HG02678 (cell line): ENCODE data around the gene IL17REL.

Source experiments
- ATAC-seq: cut with Tn5 transposase; IDR thresholded peaks from one replicate; pipeline ENCODE4 v1.9.1; 2021; ENCODE audit warnings: mild to moderate bottlenecking, moderate library complexity; ENCODE audit not compliant: unreplicated experiment

Gene IL17REL

DNA sequence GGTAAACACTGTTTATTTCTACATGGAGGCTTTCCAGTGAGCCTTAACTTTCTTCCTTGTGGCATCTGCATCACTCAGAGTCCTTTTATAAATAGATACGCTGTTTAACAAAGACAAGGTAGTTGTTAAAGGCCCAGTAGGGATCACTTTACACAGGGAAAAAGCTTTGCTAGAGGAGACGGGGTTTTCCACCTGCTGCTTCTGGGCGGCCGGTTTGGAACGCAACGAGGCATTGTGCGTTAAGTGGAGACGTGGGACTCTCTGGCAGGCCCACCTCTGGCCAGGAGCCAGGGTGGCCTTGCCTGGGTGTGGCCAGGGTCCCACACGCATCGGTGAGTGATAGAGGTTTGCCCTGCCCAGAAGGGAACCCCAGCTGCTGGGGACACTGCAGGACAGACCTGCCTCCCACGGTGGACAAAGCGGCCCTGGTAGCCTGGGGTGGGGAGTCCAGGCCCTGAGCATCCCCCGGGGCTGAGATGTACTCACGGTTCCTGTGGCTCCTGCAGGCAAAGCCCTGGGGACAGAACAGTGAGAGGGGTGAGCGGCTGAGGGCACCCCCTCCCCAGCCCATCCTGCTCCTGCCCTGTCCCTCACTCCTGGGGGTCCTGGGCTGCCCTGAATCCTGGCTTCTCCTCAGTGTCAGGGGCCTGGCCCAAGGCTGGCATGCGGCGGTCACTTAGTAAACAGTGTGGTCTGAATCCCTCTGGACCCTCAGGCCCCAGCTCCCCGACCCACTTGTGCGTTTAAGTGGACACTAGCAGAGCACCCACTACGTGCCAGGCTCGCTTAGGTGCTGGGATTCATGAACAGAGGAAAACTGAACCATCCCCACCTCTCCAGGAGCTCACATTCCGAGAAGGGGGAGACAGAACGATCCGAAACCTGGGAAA lies 4.2 kb downstream of the IL17REL start:
- no peak for ATAC-seq

GRCh38 chr22:50007057-50007511 lies 5.5 kb downstream of the IL17REL start:
- no peak for ATAC-seq

DNA sequence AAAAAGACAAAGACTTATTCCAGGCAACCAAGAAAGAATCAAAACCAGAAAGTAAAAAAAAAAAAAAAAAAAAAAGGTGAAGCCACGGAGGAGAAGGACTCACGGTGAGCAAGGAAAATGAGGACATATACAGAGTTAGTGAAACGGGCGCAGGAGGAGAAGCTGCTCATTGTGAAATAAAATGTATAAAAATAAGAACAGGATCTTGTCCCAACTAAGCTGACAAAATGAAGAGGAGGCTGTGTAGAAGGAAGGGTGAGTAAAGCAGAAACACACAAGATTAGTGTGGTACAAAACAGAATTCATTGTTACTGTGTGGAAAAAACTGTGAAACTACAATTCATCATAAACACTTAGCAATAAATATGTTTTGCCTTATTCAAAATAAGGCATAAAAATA lies 7.6 kb downstream of the IL17REL start:
- ATAC-seq: no peak

DNA sequence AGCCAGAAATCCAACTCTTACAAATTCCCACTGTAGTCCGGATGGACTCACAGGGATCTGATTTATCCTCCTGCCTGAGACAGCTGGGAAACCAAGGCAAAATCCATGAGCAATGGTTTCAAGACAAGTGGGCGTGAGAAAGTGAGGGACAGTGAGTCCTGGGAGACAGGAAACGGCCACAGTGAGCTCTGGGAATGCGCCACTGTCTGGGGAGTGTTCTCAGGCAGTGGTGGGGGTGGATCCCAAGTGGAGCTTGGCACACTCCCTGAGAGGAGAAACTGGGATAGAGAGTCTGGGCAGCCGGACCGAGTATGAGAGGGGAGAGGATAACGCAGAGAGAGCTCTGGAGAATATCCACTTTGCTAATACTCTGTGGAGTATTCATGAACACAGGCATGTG lies 9.8 kb downstream of the IL17REL start:
- no peak for ATAC-seq

- no peak for ATAC-seq
Measured at GRCh38 chr22:50001388-50002231, 11.0 kb downstream of the IL17REL start.

- no peak for ATAC-seq
Measured at GRCh38 chr22:50000587-50001387, 11.8 kb downstream of the IL17REL start.

- ATAC-seq: no peak
Measured at GRCh38 chr22:49999946-50000586, 12.5 kb downstream of the IL17REL start.

DNA sequence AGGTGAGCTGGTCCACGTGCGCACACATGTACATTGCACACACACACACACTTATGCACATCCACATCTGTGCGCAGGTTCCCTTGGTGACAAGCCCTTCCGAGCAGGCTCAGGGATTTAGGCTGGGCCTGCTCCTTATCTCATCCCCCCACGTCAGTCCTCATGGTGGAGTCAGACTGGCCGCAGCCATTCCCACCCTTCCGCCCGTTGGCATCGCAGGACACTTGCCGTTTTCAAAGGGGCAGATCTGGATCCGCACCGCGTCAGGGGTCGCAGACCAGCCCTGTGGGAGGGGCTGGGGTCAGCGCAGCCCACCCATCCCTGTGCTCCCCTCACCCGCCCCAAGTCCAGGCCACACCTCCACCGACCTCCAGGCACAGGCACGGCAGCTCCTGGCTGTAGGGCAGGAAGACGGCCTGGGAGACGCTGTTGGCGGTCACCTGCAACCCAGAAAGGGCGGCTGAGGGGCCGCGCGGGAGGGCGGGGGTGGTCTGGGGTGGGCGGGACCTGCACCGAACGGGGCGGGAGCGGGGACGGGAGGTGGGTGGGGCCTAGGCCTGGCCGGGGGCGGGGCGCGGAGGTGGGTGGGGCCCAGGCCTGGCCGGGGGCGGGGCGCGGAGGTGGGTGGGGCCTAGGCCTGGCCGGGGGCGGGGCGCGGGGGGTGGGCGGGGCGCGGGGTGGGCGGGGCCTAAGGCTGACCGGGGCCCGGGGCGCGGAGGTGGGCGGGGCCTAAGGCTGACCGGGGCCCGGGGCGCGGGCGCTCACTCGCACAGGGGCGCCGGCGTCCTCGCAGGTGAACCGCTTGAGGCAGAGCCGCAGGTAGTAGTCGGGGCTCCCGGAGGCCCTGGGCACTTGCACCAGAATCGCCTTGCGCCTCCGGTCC lies 13.3 kb downstream of the IL17REL start:
- no peak for ATAC-seq

DNA sequence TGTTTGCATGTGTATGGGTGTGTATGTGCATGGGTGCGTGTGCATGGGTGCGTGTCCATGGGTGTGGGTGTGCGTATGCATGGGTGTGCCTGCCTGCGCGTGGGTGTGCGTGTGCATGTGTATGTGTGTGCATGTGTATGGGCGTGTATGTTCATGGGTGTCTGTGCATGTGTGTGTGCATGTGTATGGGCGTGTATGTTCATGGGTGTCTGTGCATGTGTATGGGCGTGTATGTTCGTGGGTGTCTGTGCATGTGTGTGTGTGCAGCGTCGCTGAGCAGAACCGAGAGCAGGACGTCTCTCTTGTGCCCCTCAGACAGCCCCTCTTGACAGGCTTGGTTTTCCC lies 13.9 kb downstream of the IL17REL start:
- no peak for ATAC-seq

GRCh38 chr22:49997932-49998717 lies 14.4 kb downstream of the IL17REL start:
- ATAC-seq: no peak

DNA sequence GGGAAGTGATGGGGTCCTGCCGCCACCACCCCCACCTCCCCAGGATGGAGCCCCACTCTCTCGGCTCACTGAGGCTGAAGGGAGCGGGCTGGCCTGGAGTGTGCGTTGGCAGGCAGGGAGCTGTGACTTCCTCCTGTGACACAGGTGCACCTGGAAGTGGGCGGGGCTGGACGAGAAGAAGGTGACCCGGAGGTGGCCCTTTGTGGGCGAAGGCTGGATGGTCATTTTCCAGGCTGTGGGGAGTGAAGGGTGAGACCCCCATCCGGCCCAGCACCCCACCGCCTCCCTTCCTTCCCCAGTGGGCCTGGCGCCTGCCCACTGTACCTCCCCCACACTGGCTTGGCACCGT lies 15.3 kb downstream of the IL17REL start:
- no peak for ATAC-seq

- ATAC-seq: no peak
Measured at GRCh38 chr22:49996518-49997250, 15.9 kb downstream of the IL17REL start.

DNA sequence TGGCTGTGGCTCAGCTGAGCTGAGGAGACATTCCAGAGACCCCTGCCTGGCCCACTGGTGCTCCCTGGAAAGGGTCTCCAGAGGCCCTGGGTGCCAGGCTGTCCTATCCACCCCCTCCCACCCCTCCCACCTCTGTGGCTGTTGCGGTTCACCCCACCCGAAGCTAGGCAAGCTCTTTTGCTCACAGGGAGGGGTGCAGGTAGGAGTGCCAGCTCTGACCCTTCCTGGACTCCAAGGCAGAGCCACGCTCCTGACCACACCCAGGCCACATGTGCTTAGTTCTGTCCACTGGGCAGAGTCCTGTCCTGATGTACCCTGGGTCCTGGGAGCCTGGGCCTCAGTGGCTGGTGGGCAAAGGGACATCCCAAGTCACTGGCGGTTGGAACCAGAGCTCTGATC lies 16.4 kb downstream of the IL17REL start:
- no peak for ATAC-seq

- no peak for ATAC-seq
Measured at GRCh38 chr22:49995361-49996118, 17.0 kb downstream of the IL17REL start.

DNA sequence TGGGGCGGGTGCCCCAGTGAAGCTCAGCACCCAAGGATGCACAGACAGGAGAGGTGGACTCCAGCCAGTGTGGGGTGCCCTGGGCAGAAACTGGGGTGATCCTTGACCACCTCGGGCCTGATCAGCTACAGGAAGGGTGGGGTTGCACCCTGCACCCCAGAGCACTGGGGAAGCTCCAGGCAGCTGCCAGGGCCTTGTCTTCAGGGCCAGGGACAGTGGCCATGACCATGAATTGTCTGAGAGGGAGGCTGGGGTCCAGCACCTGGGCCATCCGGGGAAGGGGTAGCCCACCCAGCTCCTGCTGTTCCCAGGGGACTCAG lies 17.6 kb downstream of the IL17REL start:
- no peak for ATAC-seq

- ATAC-seq: no peak
Measured at GRCh38 chr22:49994361-49995040, 18.1 kb downstream of the IL17REL start.

DNA sequence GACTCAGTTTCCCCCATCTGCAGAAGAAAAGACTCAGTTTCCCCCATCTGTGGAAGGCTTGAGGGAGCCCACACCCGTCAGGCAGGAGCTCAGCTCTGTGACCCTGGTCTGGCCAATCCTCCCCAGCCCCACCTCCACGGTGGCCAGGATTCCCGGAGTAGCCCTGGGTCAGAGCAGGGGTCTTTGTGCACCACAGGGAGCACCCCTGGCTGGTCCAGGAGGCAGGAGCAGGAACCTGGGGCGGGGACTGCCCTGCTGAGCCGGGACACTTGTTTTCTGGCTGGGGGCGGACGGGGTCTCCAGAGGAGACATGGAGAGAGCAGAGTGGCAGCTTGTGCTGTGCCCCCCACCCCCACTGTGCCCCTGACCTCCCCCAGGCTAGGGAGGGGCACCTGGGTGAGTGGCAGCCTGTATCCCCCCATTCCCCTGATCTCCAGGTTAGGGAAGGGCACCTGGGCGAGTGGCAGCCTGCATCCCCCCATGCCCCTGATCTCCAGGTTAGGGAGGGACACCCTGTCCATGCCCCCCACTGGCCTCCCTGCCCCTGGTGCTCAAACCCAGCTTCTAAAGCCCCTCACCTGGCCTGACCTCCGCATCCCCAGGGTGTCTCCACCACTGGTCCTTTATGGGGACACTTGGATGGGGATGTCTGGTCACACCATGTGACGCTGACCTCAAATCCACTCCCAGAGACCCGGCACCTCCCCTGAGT lies 18.8 kb downstream of the IL17REL start:
- no peak for ATAC-seq
